Measurements from ENCODE around the gene PSTPIP1. TPM values are rescaled to one million over a fixed set of nuclear protein-coding genes. Genes with fewer than 3 reads are reported as not detected.

PSTPIP1 gene
- total RNA-seq, 2 experiments from 2014 or later = 79.4 to 82.7 TPM

DNA sequence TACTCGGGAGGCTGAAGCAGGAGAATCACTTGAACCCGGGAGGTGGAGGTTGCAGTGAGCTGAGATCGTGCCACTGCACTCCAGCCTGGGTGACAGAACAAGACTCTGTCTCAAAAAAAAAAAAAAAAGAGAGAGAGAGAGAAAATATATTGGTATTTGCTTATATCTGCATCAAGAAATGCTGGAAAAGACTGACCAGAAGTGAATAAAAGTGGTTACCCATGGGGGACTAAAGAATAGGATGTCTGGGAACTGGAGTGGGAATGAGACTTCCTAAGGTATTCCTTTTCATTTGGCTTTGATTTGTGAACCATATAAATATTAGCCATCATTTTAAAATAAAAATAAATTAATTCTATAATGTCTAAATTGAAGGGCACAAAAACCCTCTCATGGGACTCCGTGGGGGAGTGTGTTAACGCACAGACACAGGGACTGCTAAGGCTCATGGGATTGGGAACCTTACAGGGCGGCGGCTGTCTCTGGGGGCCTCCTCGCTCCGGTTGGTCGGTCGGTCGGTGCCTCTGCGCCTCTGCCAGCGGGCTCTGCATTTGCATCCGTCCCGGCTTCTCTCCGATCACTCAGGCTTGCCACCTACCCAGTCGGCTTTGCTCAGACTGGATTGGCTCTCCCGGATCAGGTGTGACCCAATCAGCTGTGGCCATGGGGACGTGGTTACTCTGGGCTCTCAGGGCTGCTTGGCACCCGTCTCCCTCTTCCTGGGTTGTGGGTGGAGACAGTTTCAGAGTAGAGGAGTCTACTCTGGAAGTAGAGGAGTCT lies 88.6 kb downstream of the PSTPIP1 start:
- H3K27ac Mint-ChIP-seq = no peak overlapping the region
- CTCF ChIA-PET = no interaction called here

DNA sequence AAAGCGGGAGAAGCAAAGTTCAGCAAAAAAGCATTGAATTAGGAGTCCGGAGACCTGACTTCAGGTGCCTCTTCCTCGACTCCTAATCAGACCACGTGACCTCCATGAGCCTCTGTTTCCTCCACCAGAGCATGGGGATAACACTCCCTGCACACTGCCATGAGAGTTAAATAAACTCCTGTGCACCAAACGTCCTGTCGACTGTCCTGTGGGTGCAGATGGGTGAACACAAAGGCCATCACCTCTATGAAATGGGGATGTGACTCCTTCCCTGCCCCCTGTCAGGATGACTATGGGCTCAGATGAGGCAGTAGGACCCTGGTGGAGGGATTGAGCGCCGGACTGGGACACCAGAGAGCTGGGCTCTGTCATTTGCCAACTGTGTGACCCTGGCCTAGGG lies 89.5 kb downstream of the PSTPIP1 start:
- ATAC-seq (ENCODE audit: poor library complexity) (no peak), DNase-seq (no peak)
- H3K9me3 ChIP-seq (ENCODE audit: control insufficient read depth in 1 of 2, insufficient read depth in 1 of 2, low read length in 2 of 2) = no peaks in the 10 kb centered on the region
- ChIA-PET POLR2A (no interaction called here), CTCF (no interaction called here)
- Mint-ChIP-seq H3K36me3 (ENCODE audit: low read depth) (no peaks in the 10 kb centered on the region), H3K4me3 (no peak overlapping the region), H3K27ac (no peak overlapping the region), H3K27me3 (no peaks in the 10 kb centered on the region), H3K9me3 (no peaks in the 10 kb centered on the region), H3K4me1 (ENCODE audit: low read depth) (peaks cover 14% of the 10 kb centered on the region)
- H3K4me3 ChIP-seq (ENCODE audit: low read length) = no peak overlapping the region
- intact Hi-C loops (cut with DNase I, micrococcal nuclease) = loop anchor here in 1 of 2 experiments (10.0 kb wide), 1 partner anchor 760 kb away; no protein-coding TSS in a partner anchor
- TF ChIP-seq, protein P1, sequence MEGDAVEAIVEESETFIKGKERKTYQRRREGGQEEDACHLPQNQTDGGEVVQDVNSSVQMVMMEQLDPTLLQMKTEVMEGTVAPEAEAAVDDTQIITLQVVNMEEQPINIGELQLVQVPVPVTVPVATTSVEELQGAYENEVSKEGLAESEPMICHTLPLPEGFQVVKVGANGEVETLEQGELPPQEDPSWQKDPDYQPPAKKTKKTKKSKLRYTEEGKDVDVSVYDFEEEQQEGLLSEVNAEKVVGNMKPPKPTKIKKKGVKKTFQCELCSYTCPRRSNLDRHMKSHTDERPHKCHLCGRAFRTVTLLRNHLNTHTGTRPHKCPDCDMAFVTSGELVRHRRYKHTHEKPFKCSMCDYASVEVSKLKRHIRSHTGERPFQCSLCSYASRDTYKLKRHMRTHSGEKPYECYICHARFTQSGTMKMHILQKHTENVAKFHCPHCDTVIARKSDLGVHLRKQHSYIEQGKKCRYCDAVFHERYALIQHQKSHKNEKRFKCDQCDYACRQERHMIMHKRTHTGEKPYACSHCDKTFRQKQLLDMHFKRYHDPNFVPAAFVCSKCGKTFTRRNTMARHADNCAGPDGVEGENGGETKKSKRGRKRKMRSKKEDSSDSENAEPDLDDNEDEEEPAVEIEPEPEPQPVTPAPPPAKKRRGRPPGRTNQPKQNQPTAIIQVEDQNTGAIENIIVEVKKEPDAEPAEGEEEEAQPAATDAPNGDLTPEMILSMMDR (IDR thresholded peaks at IDR 0.05) = no peak
- no peaks in the 10 kb centered on the region for H3K27me3 ChIP-seq (ENCODE audit: control insufficient read depth in 1 of 2, insufficient read depth in 2 of 2, low read length in 2 of 2)
- peaks cover 15% of the 10 kb centered on the region for H3K4me1 ChIP-seq (ENCODE audit: insufficient read depth, low read length)
- no peaks in the 10 kb centered on the region for H3K36me3 ChIP-seq (ENCODE audit: insufficient read depth, low read length)
- H3K27ac ChIP-seq (ENCODE audit: low read depth in 1 of 2, low read length in 2 of 2) = no peak overlapping the region

More for the DNA sequence above, 88.6 kb downstream of the PSTPIP1 start:
- no peak overlapping the region for H3K27ac ChIP-seq (ENCODE audit: low read depth in 1 of 2, low read length in 2 of 2)
- TF ChIP-seq, protein P1 (IDR thresholded peaks at IDR 0.05) = no peak
- peak; percentile 24 to 85 (median 42) for DNase-seq
- H3K36me3 ChIP-seq (ENCODE audit: insufficient read depth, low read length) = no peaks in the 10 kb centered on the region
- H3K9me3 ChIP-seq (ENCODE audit: control insufficient read depth in 1 of 2, insufficient read depth in 1 of 2, low read length in 2 of 2) = no peaks in the 10 kb centered on the region
- intact Hi-C loops (cut with DNase I, micrococcal nuclease) = loop anchor here in 1 of 2 experiments (10.0 kb wide), 1 partner anchor 759 kb away; no protein-coding TSS in a partner anchor
- no peaks in the 10 kb centered on the region for H3K27me3 ChIP-seq (ENCODE audit: control insufficient read depth in 1 of 2, insufficient read depth in 2 of 2, low read length in 2 of 2)
- POLR2A ChIA-PET = no interaction called here
- peak overlapping the region; percentile 30 for H3K4me3 Mint-ChIP-seq
- peaks cover 14% of the 10 kb centered on the region for H3K4me1 Mint-ChIP-seq (ENCODE audit: low read depth)
- H3K27me3 Mint-ChIP-seq = no peaks in the 10 kb centered on the region
- H3K36me3 Mint-ChIP-seq (ENCODE audit: low read depth) = no peaks in the 10 kb centered on the region
- peak overlapping the region; percentile 30 for H3K4me3 ChIP-seq (ENCODE audit: low read length)
- peak; percentile 96 for ATAC-seq (ENCODE audit: poor library complexity)
- no peaks in the 10 kb centered on the region for H3K9me3 Mint-ChIP-seq
- peaks cover 15% of the 10 kb centered on the region for H3K4me1 ChIP-seq (ENCODE audit: insufficient read depth, low read length)

DNA sequence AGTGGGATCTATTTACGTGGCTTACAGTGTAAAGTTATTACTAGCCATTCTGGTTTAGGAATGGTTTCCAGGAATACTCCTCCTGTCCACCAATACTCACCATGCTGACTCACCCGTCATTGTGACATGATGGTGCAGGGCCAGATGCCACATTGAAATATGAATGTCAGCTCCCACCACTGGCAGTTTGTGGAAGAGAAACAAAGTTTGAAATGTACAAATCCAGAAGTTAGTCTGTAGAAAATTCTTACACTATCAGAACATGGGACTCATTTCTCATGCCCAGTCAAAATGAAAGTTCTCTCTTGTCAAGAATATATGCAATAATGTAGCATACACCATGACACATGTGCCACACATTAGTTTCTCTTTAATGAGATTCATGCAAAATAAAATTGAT lies 90.4 kb downstream of the PSTPIP1 start:
- ATAC-seq (ENCODE audit: poor library complexity) (no peak), DNase-seq (no peak)
- CTCF ChIA-PET = no interaction called here
- H3K36me3 Mint-ChIP-seq (ENCODE audit: low read depth) = no peaks in the 10 kb centered on the region
- H3K4me1 ChIP-seq (ENCODE audit: insufficient read depth, low read length) = peaks cover 15% of the 10 kb centered on the region
- H3K4me3 ChIP-seq (ENCODE audit: low read length) = no peak overlapping the region
- H3K4me1 Mint-ChIP-seq (ENCODE audit: low read depth) = peaks cover 14% of the 10 kb centered on the region
- no peaks in the 10 kb centered on the region for H3K27me3 Mint-ChIP-seq
- no peak overlapping the region for H3K27ac Mint-ChIP-seq
- TF ChIP-seq, protein P1 (IDR thresholded peaks at IDR 0.05) = no peak
- POLR2A ChIA-PET = no interaction called here
- no peaks in the 10 kb centered on the region for H3K9me3 Mint-ChIP-seq
- no peaks in the 10 kb centered on the region for H3K36me3 ChIP-seq (ENCODE audit: insufficient read depth, low read length)
- H3K27ac ChIP-seq (ENCODE audit: low read depth in 1 of 2, low read length in 2 of 2) = no peak overlapping the region
- intact Hi-C loops (cut with DNase I, micrococcal nuclease) = loop anchor here in 1 of 2 experiments (10.0 kb wide), 1 partner anchor 760 kb away; no protein-coding TSS in a partner anchor
- no peak overlapping the region for H3K4me3 Mint-ChIP-seq
- H3K27me3 ChIP-seq (ENCODE audit: control insufficient read depth in 1 of 2, insufficient read depth in 2 of 2, low read length in 2 of 2) = no peaks in the 10 kb centered on the region
- no peaks in the 10 kb centered on the region for H3K9me3 ChIP-seq (ENCODE audit: control insufficient read depth in 1 of 2, insufficient read depth in 1 of 2, low read length in 2 of 2)

Other genes with a start within 250 kb of the PSTPIP1 start
- gene SCAPER, start 89.8 kb upstream of the PSTPIP1 start, total RNA-seq = 10 to 100 TPM; 40.3 to 41.2 TPM
- gene RCN2, start 63.4 kb upstream of the PSTPIP1 start, total RNA-seq = 10 to 100 TPM; 18.1 to 19.1 TPM
- gene TSPAN3, start 76.0 kb downstream of the PSTPIP1 start, total RNA-seq = 10 to 100 TPM; 14.7 to 15.5 TPM

Data from CD4-positive, alpha-beta T cell (primary cell).